PC-9 (cell line): Measurements from ENCODE around the gene INO80E.

Source experiments
- CTCF ChIP-seq: fragments of 200-600 bp; sonication (generic); conservative IDR thresholded peaks from 2 replicates; pipeline ENCODE4 v1.6.1; 2017; ENCODE audit warnings: mixed run types, antibody characterized with exemption, mild to moderate bottlenecking, moderate library complexity
- EZH2 ChIP-seq: fragments of 200-600 bp; sonication (generic); IDR thresholded peaks from 2 replicates; pipeline ENCODE4 v1.8.0; 2017; ENCODE audit warnings: antibody characterized with exemption, low read depth

- TF ChIP-seq CTCF (no peak), EZH2 (no peak)
Observed at GRCh38 chr16:30003670-30004423, 7.8 kb downstream of the INO80E start.
